Activated T-helper 9 cell treated with anti-CD3 and anti-CD28 coated beads, Interleukin-2, amount 50 U/mL, for 16 hours (primary cell): ENCODE results near the gene PFKM.

Experiments used
- DNase-seq: peaks from one replicate; pipeline ENCODE4 v3.0.0-alpha.2; 2020; ENCODE audit warnings: low read depth

PFKM gene

DNA sequence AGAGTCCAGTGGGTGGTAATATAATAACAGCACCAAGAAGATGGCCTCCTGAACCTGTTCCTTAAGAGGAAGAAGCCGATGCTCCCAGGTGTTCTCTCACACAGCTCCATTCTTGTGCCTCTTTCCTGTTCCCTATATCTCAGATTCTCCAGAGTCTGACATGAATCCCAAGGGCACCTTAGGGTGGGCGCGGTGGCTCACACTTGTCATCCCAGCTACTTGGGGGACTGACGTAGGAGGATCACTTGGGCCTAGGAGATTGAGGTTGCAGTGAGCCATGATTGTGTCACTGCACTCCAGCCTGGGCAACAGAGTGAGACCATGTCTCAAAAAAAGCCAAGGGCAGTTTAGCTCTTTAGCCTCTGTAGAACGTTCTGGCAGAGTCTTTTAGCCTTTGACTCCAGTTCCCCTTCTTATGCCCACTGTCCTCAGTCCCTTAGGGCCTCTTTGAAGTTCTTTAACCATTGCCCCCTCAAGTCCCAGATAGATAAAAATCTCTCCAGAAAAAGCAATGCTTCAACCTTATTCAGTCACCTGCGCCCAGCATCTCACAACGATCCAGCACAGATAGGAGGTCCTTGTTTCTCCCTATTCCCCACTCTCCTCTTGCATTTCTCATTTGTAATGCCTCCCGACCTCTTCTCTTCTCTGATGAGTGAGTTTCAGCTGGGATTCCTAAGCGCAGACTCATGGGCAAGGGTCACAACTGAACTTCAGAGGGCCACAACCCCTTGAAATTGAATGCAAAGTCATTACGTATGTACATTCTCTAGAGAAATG lies 68.9 kb downstream of the PFKM start:
- DNase-seq = no peak

- peak; percentile 47 for DNase-seq
Observed at GRCh38 chr12:48189331-48190125, 70.4 kb downstream of the PFKM start.

GRCh38 chr12:48191096-48191495 lies 71.9 kb downstream of the PFKM start:
- no peak for DNase-seq

DNA sequence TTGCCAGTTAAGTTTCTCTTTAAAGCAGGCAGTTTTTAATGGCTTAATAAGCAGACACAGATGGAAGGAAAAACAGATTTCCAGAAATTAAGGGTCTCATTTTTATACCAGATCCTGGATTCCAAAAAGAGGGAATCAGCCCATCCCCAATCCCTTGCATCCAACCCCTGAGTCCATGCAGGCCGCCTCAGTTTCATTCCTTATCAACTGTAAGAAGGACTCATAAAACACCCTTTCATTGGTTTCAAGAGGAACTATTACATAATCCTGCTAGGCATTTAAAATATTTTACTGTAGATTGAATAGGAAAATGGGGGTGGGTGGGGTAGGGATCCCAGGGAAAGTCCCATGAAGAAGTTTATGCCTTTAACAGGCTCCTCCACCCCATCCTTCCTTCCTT lies 73.7 kb downstream of the PFKM start:
- DNase-seq = no peak

DNA sequence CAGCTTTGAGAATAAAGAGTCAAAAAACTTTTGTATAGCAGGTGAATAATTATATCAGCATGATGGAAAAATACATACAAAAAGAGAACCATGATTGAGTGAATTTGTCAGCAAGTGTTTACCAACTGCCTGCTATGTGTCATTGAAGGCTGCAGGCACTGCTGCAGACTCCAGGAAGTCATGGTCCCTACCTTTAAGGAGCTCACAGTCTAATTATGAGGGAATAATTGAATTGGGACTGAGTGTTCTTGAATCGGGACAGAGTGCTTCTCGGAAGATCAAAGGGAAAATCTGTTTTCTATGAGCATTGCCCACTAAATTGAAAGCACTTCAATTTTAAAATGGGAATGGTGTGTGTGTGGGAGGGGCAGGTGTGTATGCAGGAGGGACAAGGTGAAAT lies 74.5 kb downstream of the PFKM start:
- no peak for DNase-seq

GRCh38 chr12:48194799-48195201 lies 75.6 kb downstream of the PFKM start:
- DNase-seq = no peak
